ENCODE measurements around the gene CRYGS. TPM values are rescaled to one million over a fixed set of nuclear protein-coding genes. Genes with fewer than 3 reads are reported as not detected.
"Not testable (repeated sequence)": the region's sequence is repeated elsewhere in the genome, so short reads cannot be mapped to it uniquely, and the experiment has no call there.

Gene CRYGS
- total RNA-seq, 1 donor from 2014 or later: 4.8 TPM

DNA sequence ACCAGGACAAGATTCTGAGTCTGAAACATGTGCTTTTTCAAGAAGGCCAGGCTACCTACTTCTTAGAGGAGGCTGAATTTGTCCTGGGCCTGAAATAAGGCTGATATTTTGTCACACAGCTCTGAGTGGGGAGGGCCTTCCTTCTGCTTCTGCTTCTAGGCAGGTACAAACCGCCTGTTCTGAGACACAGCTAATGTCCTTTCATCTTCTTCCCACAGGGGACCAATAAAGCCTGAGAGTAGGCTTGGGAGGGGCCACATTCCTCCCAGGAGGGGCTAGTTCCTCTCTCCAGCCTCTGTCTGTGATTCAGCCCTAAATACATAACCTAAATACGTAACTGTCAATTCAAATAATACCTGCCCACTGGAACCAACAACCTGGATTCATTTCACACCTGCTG lies 34.8 kb downstream of the CRYGS start:
- intact Hi-C loops (cut with micrococcal nuclease): no loop called here
- Mint-ChIP-seq H3K36me3 (ENCODE audit: low read depth) (no peaks in the 10 kb centered on the region), H3K4me3 (no peak overlapping the region), H3K9me3 (no peaks in the 10 kb centered on the region), H3K4me1 (peaks cover 16% of the 10 kb centered on the region), H3K27me3 (no peaks in the 10 kb centered on the region), H3K27ac (no peak overlapping the region)
- DNase-seq: no peak

DNA sequence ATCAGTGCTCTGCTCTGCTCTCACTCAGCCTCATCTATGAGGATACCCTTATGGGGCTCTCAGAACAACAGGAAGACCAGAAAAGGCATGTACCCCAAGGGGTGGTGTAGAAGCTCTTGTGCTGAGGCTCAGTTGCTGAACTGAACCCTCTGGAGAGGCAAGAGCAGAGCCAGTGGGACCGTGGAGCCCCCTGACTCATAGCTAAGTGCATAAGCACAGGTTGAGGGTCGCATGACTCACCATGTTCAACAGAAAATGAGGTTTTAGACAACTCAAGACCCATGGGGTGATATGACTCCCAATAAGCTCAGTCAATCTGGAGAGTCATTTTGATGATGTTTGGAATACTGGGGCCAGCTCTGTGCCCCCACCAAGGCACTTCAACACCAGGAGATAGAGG lies 37.3 kb downstream of the CRYGS start:
- Mint-ChIP-seq H3K4me1 (peaks cover 17% of the 10 kb centered on the region), H3K27ac (peak overlapping the region; percentile 14), H3K9me3 (no peaks in the 10 kb centered on the region), H3K4me3 (no peak overlapping the region), H3K36me3 (ENCODE audit: low read depth) (no peaks in the 10 kb centered on the region), H3K27me3 (peaks cover 4% of the 10 kb centered on the region)
- intact Hi-C loops (cut with micrococcal nuclease): no loop called here
- no peak for DNase-seq

DNA sequence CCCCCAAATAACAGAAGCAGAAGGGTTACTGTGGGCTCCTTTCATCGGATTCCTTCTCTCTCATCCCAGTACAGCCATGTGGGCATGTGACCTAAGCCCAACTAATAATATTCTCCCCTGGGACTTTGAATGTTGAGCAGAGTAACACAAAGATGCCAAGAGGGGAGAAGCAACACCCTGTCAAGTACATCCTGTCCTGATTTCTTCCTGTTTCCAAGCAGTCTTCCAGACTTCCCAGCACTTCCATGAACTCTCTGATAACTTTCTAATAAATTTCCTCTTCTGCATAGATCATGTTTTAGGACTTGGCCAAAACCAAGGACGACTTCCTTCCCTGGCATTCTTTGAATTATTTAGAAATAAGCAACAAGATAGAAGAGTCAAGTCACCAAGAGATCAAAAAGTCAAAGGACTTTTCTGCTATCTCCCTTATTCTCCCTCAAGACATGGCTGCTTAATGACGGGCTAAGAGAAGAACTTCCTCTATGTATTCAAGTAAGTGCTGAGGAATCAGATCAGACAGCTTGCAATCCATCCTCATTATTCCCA lies 37.9 kb downstream of the CRYGS start:
- no peak overlapping the region for H3K27ac Mint-ChIP-seq

DNA sequence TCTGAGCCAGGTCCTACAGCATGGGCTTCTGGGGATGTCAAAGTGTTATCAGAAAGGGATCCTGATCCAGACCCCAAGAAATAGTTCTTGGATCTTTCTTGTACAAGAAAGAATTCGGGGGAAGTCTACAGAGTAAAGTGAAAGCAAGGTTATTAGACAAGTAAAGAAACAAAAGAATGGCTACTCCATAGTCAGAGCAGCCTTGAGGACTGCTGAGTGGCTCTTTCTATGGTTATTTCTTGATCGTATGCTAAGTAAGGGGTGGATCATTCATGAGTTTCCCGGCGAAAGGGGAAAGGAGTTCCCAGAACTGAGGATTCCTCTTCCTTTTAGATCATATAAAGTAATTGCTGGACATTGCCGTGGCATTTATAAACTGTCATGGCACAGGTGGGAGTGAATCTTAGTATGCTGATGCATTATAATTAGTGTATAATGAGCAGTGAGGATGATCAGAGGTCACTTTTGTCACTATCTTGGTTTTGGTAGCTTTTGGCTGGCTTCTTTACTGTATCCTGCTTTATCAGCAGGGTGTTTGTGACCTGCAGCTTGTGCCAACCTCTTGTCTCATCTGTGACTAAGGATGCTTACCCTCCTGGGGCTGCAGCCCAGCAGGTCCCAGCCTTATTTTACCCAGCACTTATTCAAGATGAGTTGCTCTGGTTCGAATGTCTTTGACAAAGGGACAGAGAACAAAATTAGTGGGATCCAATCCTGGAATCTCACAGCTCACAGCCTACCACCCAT lies 41.0 kb downstream of the CRYGS start:
- H3K36me3 Mint-ChIP-seq (ENCODE audit: low read depth): no peaks in the 10 kb centered on the region
- H3K27me3 Mint-ChIP-seq: peaks cover 4% of the 10 kb centered on the region
- H3K4me3 Mint-ChIP-seq: no peak overlapping the region
- no peak for DNase-seq
- peaks cover 8% of the 10 kb centered on the region for H3K4me1 Mint-ChIP-seq
- H3K27ac Mint-ChIP-seq: peak overlapping the region; percentile 38
- intact Hi-C loops (cut with micrococcal nuclease): no loop called here
- H3K9me3 Mint-ChIP-seq: no peaks in the 10 kb centered on the region

More for the DNA sequence above, 37.9 kb downstream of the CRYGS start:
- no peaks in the 10 kb centered on the region for H3K36me3 Mint-ChIP-seq (ENCODE audit: low read depth)
- no peak for DNase-seq
- H3K9me3 Mint-ChIP-seq: no peaks in the 10 kb centered on the region
- peaks cover 14% of the 10 kb centered on the region for H3K4me1 Mint-ChIP-seq
- peaks cover 4% of the 10 kb centered on the region for H3K27me3 Mint-ChIP-seq
- H3K4me3 Mint-ChIP-seq: no peak overlapping the region
- intact Hi-C loops (cut with micrococcal nuclease): no loop called here

DNA sequence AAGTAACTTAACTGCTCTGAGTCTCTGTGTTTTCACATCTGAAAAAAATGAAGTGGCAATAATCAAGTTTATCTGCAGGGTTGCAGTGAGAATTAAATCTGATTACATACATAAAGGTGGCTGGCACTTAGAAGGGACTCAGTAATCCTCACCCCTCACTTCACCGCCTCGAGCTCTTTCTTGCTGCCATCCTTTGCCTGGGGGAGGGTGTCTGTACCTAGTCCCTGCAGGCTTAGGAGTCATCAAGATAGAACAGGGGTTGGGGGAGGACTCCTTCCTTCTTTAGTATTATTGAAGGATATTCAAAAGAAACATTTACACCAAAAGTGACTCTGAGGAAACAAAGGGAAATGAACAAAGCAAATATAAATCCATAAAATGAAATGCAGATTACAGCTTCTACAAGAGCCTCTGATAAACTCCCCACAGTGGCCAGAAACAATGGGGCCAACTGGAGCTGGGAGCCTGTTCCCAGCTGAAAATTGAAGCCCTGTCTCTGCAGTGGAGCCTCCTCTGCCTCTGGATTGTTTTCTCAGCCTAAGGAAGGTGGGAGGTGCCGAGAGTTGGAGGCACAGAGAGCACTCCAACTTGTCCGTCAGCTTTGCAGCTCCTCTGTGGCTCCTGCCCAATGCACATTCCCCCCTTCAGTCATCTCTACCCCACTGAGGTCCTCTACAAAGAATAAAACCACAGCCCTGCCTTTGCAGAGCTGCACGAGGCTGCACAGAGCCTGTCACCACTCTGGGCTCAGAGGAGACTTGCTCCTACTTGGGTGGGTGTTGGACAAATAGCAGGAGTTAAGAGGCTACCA lies 41.8 kb downstream of the CRYGS start:
- Mint-ChIP-seq H3K4me3 (no peak overlapping the region), H3K4me1 (peaks cover 8% of the 10 kb centered on the region), H3K27me3 (peaks cover 4% of the 10 kb centered on the region), H3K36me3 (ENCODE audit: low read depth) (no peaks in the 10 kb centered on the region), H3K27ac (peak overlapping the region; percentile 38), H3K9me3 (no peaks in the 10 kb centered on the region)
- intact Hi-C loops (cut with micrococcal nuclease): no loop called here
- DNase-seq: no peak

DNA sequence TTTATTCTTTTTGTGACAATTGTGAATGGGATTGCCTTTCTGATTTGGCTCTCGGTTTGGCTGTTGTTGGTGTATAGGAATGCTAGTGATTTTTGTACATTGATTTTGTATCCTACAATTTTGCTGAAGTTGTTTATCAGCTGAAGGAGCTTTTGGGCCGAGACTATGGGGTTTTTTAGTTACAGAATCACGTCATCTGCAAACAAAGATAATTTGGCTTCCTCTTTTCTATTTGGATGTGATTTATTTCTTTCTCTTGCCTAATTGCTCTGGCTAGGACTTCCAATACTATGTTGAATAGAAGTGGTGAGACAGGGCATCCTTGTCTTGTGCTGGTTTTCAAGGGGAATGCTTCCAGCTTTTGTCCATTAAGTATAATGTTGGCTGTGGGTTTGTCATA lies 44.2 kb downstream of the CRYGS start:
- H3K36me3 Mint-ChIP-seq (ENCODE audit: low read depth); H3K27ac Mint-ChIP-seq; H3K9me3 Mint-ChIP-seq; H3K4me1 Mint-ChIP-seq; intact Hi-C loops (cut with micrococcal nuclease); H3K4me3 Mint-ChIP-seq; DNase-seq; H3K27me3 Mint-ChIP-seq: not testable (repeated sequence)

DNA sequence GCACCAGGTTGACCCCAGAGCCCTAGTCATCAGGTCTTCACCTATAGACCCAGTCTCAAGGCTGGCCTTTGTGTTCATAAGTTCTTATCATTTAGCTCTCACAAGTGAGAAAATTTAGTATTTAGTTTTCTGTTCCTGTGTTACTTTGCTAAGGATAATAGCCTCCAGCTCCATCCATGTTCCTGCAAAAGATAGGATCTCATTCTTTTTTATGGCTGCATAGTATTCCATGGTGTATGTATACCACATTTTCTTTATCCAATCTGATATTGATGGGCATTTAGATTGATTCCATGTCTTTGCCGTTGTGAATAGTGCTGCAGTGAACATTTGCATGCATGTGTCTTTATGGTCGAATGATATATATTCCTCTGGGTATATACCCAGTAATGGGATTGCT lies 46.2 kb downstream of the CRYGS start:
- intact Hi-C loops (cut with micrococcal nuclease); H3K27ac Mint-ChIP-seq: not testable (repeated sequence)

DNA sequence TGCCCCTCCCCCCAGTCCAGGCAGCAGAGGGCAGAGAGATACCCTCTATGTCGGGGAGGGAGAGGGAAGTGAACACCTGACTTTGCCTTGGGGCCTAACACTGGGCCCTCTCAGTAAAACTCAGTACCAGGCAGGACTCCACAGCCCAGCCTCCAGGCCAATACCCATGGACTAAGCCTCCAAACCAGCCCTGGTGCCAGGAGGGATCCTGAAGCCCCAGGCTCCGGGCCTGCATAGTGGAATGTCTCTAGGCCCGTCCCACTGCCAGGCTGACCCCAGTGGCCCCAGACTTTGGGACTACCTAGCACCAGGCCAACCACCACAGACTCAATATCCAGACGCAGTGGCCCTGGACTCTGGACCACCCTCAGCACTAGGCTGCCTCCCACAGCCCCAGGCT lies 46.6 kb downstream of the CRYGS start:
- Mint-ChIP-seq H3K4me3 (no peak overlapping the region), H3K4me1 (peaks cover 2% of the 10 kb centered on the region), H3K27me3 (peaks cover 2% of the 10 kb centered on the region), H3K9me3 (no peaks in the 10 kb centered on the region), H3K27ac (no peak overlapping the region), H3K36me3 (ENCODE audit: low read depth) (no peaks in the 10 kb centered on the region)
- intact Hi-C loops (cut with micrococcal nuclease): no loop called here
- no peak for DNase-seq

More for the DNA sequence above, 46.2 kb downstream of the CRYGS start:
- H3K27me3 Mint-ChIP-seq; H3K4me3 Mint-ChIP-seq; H3K4me1 Mint-ChIP-seq; H3K36me3 Mint-ChIP-seq (ENCODE audit: low read depth); DNase-seq; H3K9me3 Mint-ChIP-seq: not testable (repeated sequence)

DNA sequence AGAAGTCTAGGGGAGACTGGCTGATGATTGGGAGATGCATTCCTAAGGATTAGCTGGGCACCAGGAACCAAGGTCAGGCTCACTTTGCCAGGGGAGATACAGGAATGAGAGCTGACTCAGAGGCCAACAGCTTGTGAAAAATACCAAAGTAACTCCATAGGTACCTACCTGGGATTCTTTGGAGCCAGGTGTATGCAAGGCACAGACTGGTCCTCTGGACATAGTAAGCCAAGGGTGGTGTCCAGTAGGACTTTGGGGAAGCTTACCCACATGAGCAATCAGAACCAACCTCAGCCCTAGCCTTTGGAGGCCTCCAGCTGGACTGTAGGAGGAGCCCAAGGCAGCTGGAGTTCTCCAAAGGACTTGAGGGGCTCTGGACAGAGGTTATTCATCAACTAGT lies 47.5 kb downstream of the CRYGS start:
- intact Hi-C loops (cut with micrococcal nuclease): no loop called here
- DNase-seq: no peak
- H3K4me1 Mint-ChIP-seq: no peaks in the 10 kb centered on the region
- no peaks in the 10 kb centered on the region for H3K36me3 Mint-ChIP-seq (ENCODE audit: low read depth)
- no peak overlapping the region for H3K4me3 Mint-ChIP-seq
- no peak overlapping the region for H3K27ac Mint-ChIP-seq
- no peaks in the 10 kb centered on the region for H3K9me3 Mint-ChIP-seq
- peaks cover 4% of the 10 kb centered on the region for H3K27me3 Mint-ChIP-seq

DNA sequence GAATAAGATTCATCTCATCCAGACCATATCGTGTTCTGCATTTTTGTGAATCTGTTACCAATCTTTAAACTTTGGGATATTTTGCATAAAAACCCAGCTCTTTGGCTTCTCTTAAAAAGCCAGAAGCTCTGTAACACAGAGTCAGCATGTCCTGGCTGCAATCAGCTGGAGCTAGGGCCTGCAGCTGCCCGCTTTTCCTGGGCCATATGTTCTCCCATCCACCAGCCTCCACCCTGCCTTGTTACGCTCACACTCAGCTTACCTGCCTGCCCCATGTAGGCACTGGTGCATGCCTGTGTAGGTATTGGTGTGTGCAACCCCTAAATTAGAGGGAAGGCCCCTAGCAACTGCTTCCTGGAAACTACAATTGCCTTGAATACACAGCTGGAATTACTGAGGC lies 48.2 kb downstream of the CRYGS start:
- Mint-ChIP-seq H3K4me1 (no peaks in the 10 kb centered on the region), H3K9me3 (no peaks in the 10 kb centered on the region), H3K27ac (no peak overlapping the region), H3K4me3 (no peak overlapping the region), H3K27me3 (peaks cover 7% of the 10 kb centered on the region), H3K36me3 (ENCODE audit: low read depth) (no peaks in the 10 kb centered on the region)
- DNase-seq: no peak
- intact Hi-C loops (cut with micrococcal nuclease): no loop called here

DNA sequence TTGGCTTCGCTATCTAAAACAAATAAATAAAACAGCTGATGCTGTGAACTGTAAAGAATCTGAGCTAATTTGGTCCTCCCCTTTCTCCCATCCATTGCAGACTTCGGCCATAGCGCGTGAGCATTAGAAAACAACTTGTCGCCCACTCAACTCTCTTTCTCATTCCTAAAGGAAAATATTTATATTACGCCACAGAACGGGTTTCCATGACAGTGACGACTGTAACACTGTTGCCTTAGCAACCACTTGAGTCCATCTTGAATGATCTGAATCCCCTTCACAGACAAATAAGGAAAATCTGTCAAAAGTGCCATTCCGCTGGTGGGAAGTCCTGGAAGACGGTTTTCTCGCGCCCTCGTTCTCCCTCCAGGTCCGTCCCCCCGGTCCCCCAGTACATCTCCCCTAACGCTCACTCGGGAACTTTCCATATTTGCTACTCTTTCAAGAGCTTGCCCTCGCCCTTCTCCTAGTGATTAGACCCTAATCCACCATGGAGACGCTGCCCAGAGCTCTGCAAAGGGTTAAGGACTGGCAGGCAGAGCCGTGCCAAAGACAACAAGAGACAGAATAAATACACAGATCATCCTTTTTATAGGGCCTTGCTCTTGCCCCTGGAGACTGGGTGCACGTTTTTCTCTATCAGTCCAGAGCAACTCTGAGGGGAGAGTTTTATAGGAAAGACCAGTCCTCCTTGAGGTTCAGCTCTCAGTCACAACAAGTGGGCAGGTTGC lies 50.5 kb downstream of the CRYGS start:
- intact Hi-C loops (cut with micrococcal nuclease): no loop called here
- H3K4me3 Mint-ChIP-seq: no peak overlapping the region
- H3K36me3 Mint-ChIP-seq (ENCODE audit: low read depth): no peaks in the 10 kb centered on the region
- H3K27me3 Mint-ChIP-seq: peaks cover 11% of the 10 kb centered on the region
- peaks cover 3% of the 10 kb centered on the region for H3K4me1 Mint-ChIP-seq
- H3K9me3 Mint-ChIP-seq: no peaks in the 10 kb centered on the region
- DNase-seq: no peak
- no peak overlapping the region for H3K27ac Mint-ChIP-seq

DNA sequence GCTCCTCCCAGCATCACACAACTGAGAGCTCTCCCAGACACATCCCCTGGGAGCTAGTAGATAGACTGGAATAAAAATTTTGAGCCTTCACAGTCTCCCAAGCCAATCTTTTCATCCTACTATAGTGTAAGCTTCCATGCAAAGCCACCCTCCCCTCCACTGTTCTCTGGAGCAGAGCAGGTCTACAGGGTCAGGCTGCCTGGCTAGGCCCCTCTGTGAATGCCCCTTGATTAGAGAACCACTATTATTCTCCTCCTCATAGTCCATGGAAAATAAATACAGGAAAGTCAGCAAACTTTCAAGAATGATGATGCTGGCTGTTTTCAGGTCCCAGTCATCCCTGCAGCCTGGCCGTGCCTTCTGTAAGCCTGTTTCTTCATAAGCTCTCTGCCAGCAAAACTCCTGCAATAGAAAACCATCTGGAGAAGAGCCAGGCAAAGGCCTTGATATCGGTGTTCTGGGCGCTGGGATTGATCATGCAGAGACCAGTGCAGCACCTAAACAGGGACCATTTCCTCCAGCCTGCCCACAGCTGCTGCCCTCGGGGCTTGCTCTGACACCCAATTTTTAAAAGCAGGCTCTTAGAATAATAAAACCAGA lies 51.7 kb downstream of the CRYGS start:
- Mint-ChIP-seq H3K36me3 (ENCODE audit: low read depth) (no peaks in the 10 kb centered on the region), H3K9me3 (no peaks in the 10 kb centered on the region), H3K27me3 (peaks cover 11% of the 10 kb centered on the region), H3K4me3 (no peak overlapping the region), H3K4me1 (peaks cover 5% of the 10 kb centered on the region), H3K27ac (no peak overlapping the region)
- no peak for DNase-seq
- intact Hi-C loops (cut with micrococcal nuclease): no loop called here

DNA sequence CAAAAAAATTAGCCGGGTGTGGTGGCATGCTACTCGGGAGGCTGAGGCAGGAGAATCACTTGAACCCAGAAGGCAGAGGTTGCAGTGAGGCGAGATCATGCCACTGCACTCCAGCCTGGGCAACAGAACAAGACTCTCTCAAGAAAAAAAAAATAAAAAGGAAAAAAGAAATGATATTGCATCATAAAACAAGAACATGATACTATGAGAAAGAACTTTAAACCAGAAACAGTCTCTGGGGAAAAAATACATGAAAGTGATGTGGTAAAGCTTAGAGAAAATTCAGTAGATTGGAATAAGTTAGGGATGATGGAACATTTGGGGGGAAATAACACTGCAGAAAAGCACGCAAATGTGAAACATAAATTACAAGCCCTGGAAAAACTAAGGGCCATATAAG lies 54.7 kb downstream of the CRYGS start:
- no peak for DNase-seq
- Mint-ChIP-seq H3K4me1 (peaks cover 5% of the 10 kb centered on the region), H3K9me3 (no peaks in the 10 kb centered on the region), H3K27me3 (peaks cover 11% of the 10 kb centered on the region), H3K27ac (no peak overlapping the region), H3K36me3 (ENCODE audit: low read depth) (no peaks in the 10 kb centered on the region), H3K4me3 (no peak overlapping the region)
- intact Hi-C loops (cut with micrococcal nuclease): no loop called here

All from activated CD4-positive, alpha-beta T cell treated with anti-CD3 and anti-CD28 coated beads, Interleukin-2, amount 10 ng/mL, durations not matched to agents 24 days and 14 days (primary cell).